ENCODE data around the gene ELK1.
"Not testable (repeated sequence)": the region's sequence is repeated elsewhere in the genome, so short reads cannot be mapped to it uniquely, and the experiment has no call there.

DNA sequence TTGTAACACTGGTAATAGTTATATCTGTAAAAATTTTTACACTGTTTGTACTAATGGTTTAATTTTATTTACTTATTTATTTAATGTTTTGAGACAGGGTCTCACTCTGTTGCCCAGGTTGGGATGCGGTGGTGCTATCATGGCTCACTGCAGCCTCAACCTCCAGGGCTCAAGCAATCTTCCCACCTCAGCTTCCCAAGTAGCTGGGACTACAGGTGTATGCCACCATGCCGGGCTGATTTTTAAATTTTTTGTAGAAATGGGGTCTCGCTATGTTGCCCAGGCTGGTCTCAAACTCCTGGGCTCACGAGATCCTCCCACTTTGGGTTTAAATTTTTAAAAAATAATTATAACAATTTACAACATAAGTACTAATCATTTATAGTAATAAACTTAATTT, 47.2 kb downstream of the ELK1 start:
- TF ChIP-seq CTCF (optimal IDR thresholded peaks at IDR 0.05 in 1 of 3, IDR thresholded peaks at IDR 0.05 in 1 of 3, conservative IDR thresholded peaks at IDR 0.05 in 1 of 3; ENCODE audit: extremely low read depth in 1 of 3, insufficient read depth in 2 of 3, low read length in 3 of 3); EZH2 (IDR thresholded peaks at IDR 0.05; ENCODE audit: low read length): not testable (repeated sequence)
